Ovary (tissue), 9 donors: Measurements from ENCODE around the gene PHLDB1. TPM values are rescaled to one million over a fixed set of nuclear protein-coding genes. Genes with fewer than 3 reads are reported as not detected.
A peak's percentile ranks its signal among the peaks of the same experiment; 100 is the strongest.

Experiments
- DNase-seq, 5 donors: peaks; one replicate each; pipeline ENCODE4 v3.0.0-alpha.2; 2019 to 2020
- H3K27ac ChIP-seq, 2 donors: fragments of 200-600 bp; one replicate each; pipeline versions ENCODE4 v1.5.1 to v1.8.0; 2019 to 2022
- H3K27me3 ChIP-seq: fragments of 200-600 bp; one replicate; pipeline ENCODE4 v1.8.0; 2022
- H3K36me3 ChIP-seq: fragments of 200-600 bp; sonication (generic); one replicate; pipeline ENCODE4 v1.5.1; 2019
- H3K4me1 ChIP-seq: one replicate; pipeline ENCODE4 v1.8.1; 2013; ENCODE audit warnings: mild to moderate bottlenecking, moderate library complexity; ENCODE audit not compliant: insufficient read depth
- H3K4me3 ChIP-seq: fragments of 200-600 bp; sonication (generic); one replicate; pipeline ENCODE4 v1.5.1; 2017
- H3K9me3 ChIP-seq, 2 donors: fragments of 200-600 bp in 1 of 2; sonication (generic) in 1 of 2; one replicate each; pipeline versions ENCODE4 v1.5.1 to v1.8.1; 2013 to 2019; ENCODE audit warnings: mild to moderate bottlenecking in 1 of 2, moderate library complexity in 1 of 2
- EP300 ChIP-seq: sonication (generic); formaldehyde crosslinking; IDR thresholded peaks from one replicate; pipeline ENCODE4 v1.6.1; 2017; ENCODE audit warnings: antibody characterized with exemption
- POLR2A ChIP-seq: fragments of 450-650 bp; IDR thresholded peaks from one replicate; pipeline ENCODE4 v1.6.1; 2017; ENCODE audit warnings: antibody characterized with exemption, mild to moderate bottlenecking, moderate library complexity
- WGBS, 3 donors: extraction: QIAGEN DNeasy Blood & Tissue Kit in 1 of 3; methylation state at CpG; one replicate each; pipeline versions ENCODE4 v1.1.5 to v1.1.7; 2013 to 2017; 5-methylcytosine and 5-hydroxymethylcytosine counted together
- intact Hi-C, 4 donors: fragments of 100-400 bp; cut with DNase I; formaldehyde crosslinking; loops; one replicate each; pipeline versions ENCODE4 v1.11.0 to v1.15.1; 2022 to 2023
- polyA plus RNA-seq, 2 donors: library from polyadenylated mRNA; stranded (reverse); fragments of 200-250 nt in 1 of 2; fragments of 350-450 nt in 1 of 2; fragmentation: Illumina TruSeq in 1 of 2; extraction: RNeasy Lipid Tissue Mini Kit (QIAGEN cat#74804) in 1 of 2; gene quantifications; one replicate each; pipeline ENCODE4 v1.2.3, GENCODE V29; 2013 to 2014
- total RNA-seq, 7 donors: library from RNA; depleted of rRNA in 2 of 7; stranded (reverse); fragments of >200 nt in 2 of 7; fragmentation: NEBNext Ultra II Directional in 3 of 7; extraction: Animal tissue kit (Norgen Biotek cat#: 25700) in 3 of 7; gene quantifications; one replicate each; pipeline versions ENCODE4 v1.1.0 to v1.2.4, GENCODE V29; 2016 to 2023
- TF ChIP-seq, protein P1 (sequence below), 3 donors: fragments of 450-650 bp in 2 of 3; fragments of 200-600 bp in 1 of 3; IDR thresholded peaks; one replicate each; pipeline versions ENCODE4 v1.5.1 to v1.8.0; 2016 to 2022; ENCODE audit warnings: antibody characterized with exemption in 3 of 3, mild to moderate bottlenecking in 1 of 3
- donor health status: DM: no; HTN: no; CAD: no; lungs with moderate emphysema.
- donor health status: DM: no; HTN: no; CAD: no.
- donor health status: Bipolar disorder and iron deficiency.
- donor health status: DM: yes; HTN: yes; CAD: no.
- donor health status: DM: no; HTN: no; CAD: no.
- donor health status: DM: yes; HTN: yes; CAD: no.

Gene PHLDB1
- total and polyA plus RNA-seq, 9 donors: 46.2 to 265 (median 137) TPM

DNA sequence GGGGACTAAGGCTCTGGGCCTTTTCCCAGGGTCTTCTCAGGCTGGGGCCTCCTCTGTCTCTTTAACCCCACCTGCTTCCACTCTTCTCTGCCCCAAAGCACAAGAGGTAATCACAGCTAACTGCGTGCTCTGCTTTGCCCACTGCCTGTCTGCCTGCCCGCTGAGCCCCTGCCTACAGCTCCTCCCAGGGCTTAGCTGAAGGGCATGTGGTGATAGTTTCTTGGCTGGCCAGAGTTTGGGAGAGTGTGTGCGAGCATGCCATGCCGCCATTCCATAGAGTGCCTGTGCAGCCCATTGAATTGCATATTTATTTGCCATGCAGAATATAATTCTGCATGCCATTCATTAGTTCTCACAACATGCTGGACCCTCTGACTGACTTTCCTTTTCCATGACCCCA is 32.5 kb downstream of the PHLDB1 start:
- Histone ChIP-seq H3K4me3 (no peak overlapping the region), H3K4me1 (no peaks in the 10 kb centered on the region), H3K27ac (no peak overlapping the region), H3K36me3 (no peaks in the 10 kb centered on the region), H3K9me3 (no peaks in the 10 kb centered on the region), H3K27me3 (no peaks in the 10 kb centered on the region)
- WGBS, 3 donors: 89 to 98% (median 96%) methylated on average over 4 of the region's 4 CpGs
- DNase-seq: no peak
- intact Hi-C loops: no loop called here
- TF ChIP-seq POLR2A (no peak), EP300 (no peak)
- TF ChIP-seq, protein P1, sequence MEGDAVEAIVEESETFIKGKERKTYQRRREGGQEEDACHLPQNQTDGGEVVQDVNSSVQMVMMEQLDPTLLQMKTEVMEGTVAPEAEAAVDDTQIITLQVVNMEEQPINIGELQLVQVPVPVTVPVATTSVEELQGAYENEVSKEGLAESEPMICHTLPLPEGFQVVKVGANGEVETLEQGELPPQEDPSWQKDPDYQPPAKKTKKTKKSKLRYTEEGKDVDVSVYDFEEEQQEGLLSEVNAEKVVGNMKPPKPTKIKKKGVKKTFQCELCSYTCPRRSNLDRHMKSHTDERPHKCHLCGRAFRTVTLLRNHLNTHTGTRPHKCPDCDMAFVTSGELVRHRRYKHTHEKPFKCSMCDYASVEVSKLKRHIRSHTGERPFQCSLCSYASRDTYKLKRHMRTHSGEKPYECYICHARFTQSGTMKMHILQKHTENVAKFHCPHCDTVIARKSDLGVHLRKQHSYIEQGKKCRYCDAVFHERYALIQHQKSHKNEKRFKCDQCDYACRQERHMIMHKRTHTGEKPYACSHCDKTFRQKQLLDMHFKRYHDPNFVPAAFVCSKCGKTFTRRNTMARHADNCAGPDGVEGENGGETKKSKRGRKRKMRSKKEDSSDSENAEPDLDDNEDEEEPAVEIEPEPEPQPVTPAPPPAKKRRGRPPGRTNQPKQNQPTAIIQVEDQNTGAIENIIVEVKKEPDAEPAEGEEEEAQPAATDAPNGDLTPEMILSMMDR (IDR thresholded peaks at IDR 0.05): no peak

DNA sequence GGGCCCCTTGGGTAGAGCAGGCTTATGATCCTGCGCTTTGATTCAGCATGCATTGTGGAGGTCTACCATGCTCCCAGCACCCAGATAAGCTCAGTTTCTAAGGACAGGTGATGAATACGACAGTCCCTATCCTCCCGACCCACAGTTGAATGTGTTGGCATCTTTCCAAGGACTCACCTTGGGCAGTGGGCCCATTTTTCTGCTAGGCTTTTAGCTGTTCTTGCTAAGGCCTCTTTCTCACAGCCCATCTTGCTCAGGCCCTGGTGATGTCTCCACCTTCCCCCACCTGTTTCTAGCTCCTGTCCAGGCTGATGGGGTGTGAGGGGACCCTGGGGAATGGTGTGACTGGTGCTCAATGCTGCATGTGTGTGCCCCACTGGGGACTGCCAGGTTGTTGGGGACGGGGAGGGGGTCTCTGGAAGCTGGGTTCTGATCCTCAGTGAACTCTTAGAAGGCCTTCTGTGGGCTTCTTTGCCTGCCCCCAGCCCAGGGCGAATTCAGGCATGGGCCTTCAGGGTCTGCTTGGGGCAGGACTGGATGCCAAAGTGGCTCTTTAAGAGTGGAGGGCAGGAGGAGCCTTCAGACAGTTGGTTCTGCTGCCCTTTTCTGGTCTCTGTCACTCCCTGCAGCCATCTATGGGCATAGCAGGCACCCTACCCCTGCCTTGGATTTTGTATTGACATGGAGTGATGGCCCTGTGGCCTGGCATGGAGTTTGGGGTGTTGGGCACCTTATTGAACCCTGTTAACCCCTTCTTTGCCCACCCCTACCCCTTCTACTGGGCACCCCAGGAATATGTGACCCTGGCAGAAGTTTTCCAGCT is 33.1 kb downstream of the PHLDB1 start:
- DNase-seq: peak in 1 of 5 donors; percentile 30
- 62 to 69% (median 65%) methylated on average over 5 of the region's 5 CpGs for WGBS, 3 donors
- H3K4me1 ChIP-seq: no peaks in the 10 kb centered on the region
- TF ChIP-seq EP300 (no peak), POLR2A (no peak)
- TF ChIP-seq, protein P1 (IDR thresholded peaks at IDR 0.05): no peak
- intact Hi-C loops: no loop called here
- H3K27ac ChIP-seq: no peak overlapping the region
- no peak overlapping the region for H3K4me3 ChIP-seq
- no peaks in the 10 kb centered on the region for H3K36me3 ChIP-seq
- no peaks in the 10 kb centered on the region for H3K27me3 ChIP-seq
- H3K9me3 ChIP-seq: no peaks in the 10 kb centered on the region

DNA sequence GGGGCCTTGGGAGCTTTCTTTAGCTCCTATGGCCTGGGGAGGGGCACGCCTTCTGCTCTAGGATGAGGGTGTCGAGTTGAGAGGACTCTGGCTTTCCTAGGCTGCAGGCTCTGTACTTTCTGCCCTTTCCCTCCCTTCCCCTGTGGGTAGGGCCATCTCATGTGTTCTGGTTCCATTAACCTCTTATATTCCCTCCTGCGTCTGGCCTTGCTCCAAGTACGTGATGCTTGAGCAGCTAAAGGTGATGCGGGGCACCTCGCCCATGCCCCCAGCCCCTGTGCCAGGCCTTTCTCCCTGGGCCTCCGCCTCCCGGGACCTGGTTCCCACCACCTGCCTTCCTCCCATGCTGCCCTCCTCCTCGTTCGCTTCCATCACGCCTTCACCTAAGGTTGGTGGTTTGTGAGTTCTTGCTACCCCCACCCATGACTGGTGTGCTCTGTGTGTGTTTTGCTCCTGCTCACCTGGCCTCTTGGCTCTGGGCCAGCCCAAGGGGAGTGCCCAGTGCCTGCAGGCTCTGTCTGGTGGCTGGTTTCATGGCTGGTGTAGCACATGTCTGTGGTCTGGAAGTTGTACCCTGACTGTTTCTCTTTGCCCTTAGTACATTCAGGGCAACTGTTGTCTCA is 34.1 kb downstream of the PHLDB1 start:
- TF ChIP-seq, protein P1 (IDR thresholded peaks at IDR 0.05): no peak
- no peak for TF ChIP-seq POLR2A
- no peak for TF ChIP-seq EP300
- Histone ChIP-seq H3K36me3 (no peaks in the 10 kb centered on the region), H3K9me3 (no peaks in the 10 kb centered on the region), H3K27me3 (no peaks in the 10 kb centered on the region), H3K4me3 (no peak overlapping the region), H3K27ac (no peak overlapping the region), H3K4me1 (no peaks in the 10 kb centered on the region)
- 88% methylated on average over 11 of the region's 11 CpGs for WGBS, 3 donors
- no peak for DNase-seq
- intact Hi-C loops: no loop called here

DNA sequence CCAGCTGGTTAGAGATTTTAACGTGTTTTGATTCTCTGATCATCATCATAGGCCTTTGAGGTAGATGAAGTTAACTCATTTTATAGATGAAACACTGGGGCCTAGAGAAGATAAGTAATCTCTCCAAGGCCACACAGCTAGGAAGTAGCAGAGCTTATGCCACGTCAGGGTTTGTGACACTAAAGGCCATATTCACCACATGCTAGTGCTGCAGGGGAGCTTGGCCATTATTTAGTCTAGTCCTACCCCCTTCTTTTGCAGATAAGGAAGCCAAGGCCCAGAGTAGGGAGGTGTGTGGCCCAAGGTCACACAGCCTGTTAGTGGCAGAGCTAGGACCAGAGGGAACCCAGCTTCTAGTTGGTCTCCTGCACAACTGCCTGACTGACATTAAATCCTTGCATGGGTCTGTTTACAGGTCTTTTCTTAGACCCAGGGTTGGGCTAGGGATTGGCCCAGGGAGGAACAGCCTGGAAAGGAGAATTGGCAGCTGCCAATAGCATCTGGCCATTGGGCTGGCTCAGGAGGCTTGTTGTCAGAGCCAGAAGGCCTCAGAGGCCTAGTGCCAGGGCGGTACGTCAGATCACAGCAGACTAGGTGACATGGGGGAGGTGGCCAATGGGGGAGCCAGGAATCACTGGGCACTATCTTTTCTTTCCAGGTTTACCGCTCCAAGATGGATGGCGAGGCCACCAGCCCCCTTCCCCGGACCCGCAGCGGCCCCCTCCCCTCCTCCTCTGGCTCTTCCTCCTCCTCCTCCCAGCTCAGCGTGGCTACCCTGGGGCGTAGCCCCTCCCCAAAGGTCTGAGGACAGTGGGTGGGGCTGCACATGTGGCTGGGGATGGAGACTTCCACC is 36.0 kb downstream of the PHLDB1 start:
- TF ChIP-seq, protein P1 (IDR thresholded peaks at IDR 0.05): no peak
- no peak for TF ChIP-seq EP300
- TF ChIP-seq POLR2A: no peak
- H3K4me3 ChIP-seq: no peak overlapping the region
- intact Hi-C loops: no loop called here
- no peaks in the 10 kb centered on the region for H3K4me1 ChIP-seq
- WGBS, 3 donors: 68 to 74% (median 71%) methylated on average over 10 to 11 of the region's 11 CpGs
- DNase-seq: no peak
- no peaks in the 10 kb centered on the region for H3K27me3 ChIP-seq
- H3K36me3 ChIP-seq: no peaks in the 10 kb centered on the region
- no peaks in the 10 kb centered on the region for H3K9me3 ChIP-seq
- H3K27ac ChIP-seq: no peak overlapping the region
